Spinal cord (tissue), 10 donors: ENCODE data around the gene VAPA. TPM values are rescaled to one million over a fixed set of nuclear protein-coding genes. Genes with fewer than 3 reads are reported as not detected.
A peak's percentile ranks its signal among the peaks of the same experiment; 100 is the strongest.

Source experiments
- DNase-seq, 6 donors: peaks; one replicate each; pipeline versions ENCODE4 v3.0.0 to v3.0.0-alpha.2; 2013 to 2015; ENCODE audit warnings: low spot score in 6 of 6, low read depth in 4 of 6
- H3K27ac ChIP-seq: one replicate; pipeline ENCODE4 v1.5.1; 2013; ENCODE audit warnings: low read depth, low read length, control low read depth
- H3K27me3 ChIP-seq: one replicate; pipeline ENCODE4 v1.6.1; 2013; ENCODE audit warnings: low read length; ENCODE audit not compliant: control insufficient read depth, insufficient read depth
- H3K36me3 ChIP-seq: one replicate; pipeline ENCODE4 v1.6.1; 2013; ENCODE audit warnings: low read length; ENCODE audit not compliant: control insufficient read depth, insufficient read depth
- H3K4me1 ChIP-seq: one replicate; pipeline ENCODE4 v1.6.1; 2013; ENCODE audit warnings: low read length; ENCODE audit not compliant: control insufficient read depth, insufficient read depth
- H3K4me3 ChIP-seq: one replicate; pipeline ENCODE4 v1.5.1; 2013; ENCODE audit warnings: low read depth, low read length, control low read depth
- H3K9me3 ChIP-seq: one replicate; pipeline ENCODE4 v1.6.1; 2013; ENCODE audit warnings: low read length; ENCODE audit not compliant: control insufficient read depth, insufficient read depth
- WGBS: methylation state at CpG from one replicate; pipeline ENCODE4 v1.1.5; 2013; ENCODE audit warnings: missing lambda C conversion rate; ENCODE audit not compliant: insufficient coverage; 5-methylcytosine and 5-hydroxymethylcytosine counted together
- polyA plus RNA-seq, 2 donors: library from polyadenylated mRNA; unstranded; fragments of 120-200 nt; gene quantifications; one replicate each; pipeline ENCODE4 v1.2.1, GENCODE V29; 2013; ENCODE audit not compliant: insufficient read length in 2 of 2
- total RNA-seq, 2 donors: library from RNA; depleted of rRNA in 1 of 2; stranded (reverse); fragments of 120-200 nt in 1 of 2; fragments of >200 nt in 1 of 2; gene quantifications; one replicate each; pipeline versions ENCODE4 v1.2.3 to v1.2.4, GENCODE V29; 2013 to 2014
- donor health status: healthy.

The VAPA gene
- total and polyA plus RNA-seq, 4 donors, result 259 to 313 (median 270) TPM

DNA sequence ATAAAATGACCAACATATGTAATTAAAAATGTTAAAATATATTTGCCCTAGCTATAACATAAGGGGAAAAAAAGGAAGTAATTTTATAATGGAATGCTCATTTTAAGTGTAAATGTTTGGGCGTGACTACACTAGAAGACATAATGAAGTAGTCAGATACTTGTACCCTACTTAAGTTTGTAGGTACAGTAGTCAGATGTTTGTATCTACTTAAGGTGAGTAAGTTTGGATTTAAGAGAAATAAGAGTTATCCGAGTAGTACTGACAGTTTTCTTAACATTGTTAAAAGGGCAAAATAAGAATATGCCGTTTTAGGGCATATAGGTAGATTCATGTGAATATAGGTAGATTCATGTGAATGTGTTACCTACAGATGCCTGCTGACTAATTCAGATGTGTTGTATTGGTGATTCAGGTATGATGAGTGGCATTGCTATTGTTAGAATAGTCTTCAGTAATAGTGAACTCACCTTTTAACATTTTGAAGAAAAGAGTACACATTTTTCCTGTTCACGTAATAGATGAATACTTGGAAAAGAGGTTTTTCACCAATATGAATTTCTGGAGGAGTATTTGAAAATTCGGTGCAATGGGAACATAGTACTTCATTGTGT is 14.9 kb downstream of the VAPA start:
- Histone ChIP-seq H3K9me3 (no peaks in the 10 kb centered on the region), H3K27ac (no peak overlapping the region), H3K27me3 (no peaks in the 10 kb centered on the region), H3K36me3 (no peaks in the 10 kb centered on the region), H3K4me3 (no peak overlapping the region), H3K4me1 (no peaks in the 10 kb centered on the region)
- WGBS, result 94% methylated on average over 2 of the region's 5 CpGs
- no peak for DNase-seq

GRCh38 chr18:9930299-9930884 is 16.6 kb downstream of the VAPA start:
- WGBS, result no CpG with 5 or more reads among the region's 3 CpGs
- H3K9me3 ChIP-seq, result no peaks in the 10 kb centered on the region
- H3K4me1 ChIP-seq, result no peaks in the 10 kb centered on the region
- no peaks in the 10 kb centered on the region for H3K27me3 ChIP-seq
- no peak for DNase-seq
- H3K27ac ChIP-seq, result no peak overlapping the region
- no peak overlapping the region for H3K4me3 ChIP-seq
- peaks cover 3% of the 10 kb centered on the region for H3K36me3 ChIP-seq

DNA sequence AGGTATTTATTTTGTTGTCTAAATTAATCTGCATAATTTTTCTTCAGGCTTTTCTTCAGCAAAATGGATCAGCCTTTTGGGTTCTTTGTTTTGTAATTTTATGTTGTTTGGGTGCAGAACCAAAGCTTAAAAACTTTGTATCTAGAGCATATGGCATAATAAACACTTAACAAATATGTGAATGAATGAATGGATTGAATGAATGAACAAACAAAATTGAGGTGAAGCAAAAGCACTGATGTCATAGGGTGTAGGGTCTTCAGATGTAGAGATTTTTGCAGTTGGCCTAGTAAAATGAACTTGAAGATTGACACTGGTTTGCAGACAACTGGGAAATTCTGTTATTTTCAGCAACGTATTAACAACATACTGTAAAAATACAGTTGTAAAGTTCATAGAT is 17.3 kb downstream of the VAPA start:
- DNase-seq, result no peak
- no peak overlapping the region for H3K4me3 ChIP-seq
- no peak overlapping the region for H3K27ac ChIP-seq
- WGBS, result no CpG with 5 or more reads among the region's 1 CpG
- H3K36me3 ChIP-seq, result peaks cover 3% of the 10 kb centered on the region
- H3K9me3 ChIP-seq, result no peaks in the 10 kb centered on the region
- H3K4me1 ChIP-seq, result no peaks in the 10 kb centered on the region
- H3K27me3 ChIP-seq, result no peaks in the 10 kb centered on the region

DNA sequence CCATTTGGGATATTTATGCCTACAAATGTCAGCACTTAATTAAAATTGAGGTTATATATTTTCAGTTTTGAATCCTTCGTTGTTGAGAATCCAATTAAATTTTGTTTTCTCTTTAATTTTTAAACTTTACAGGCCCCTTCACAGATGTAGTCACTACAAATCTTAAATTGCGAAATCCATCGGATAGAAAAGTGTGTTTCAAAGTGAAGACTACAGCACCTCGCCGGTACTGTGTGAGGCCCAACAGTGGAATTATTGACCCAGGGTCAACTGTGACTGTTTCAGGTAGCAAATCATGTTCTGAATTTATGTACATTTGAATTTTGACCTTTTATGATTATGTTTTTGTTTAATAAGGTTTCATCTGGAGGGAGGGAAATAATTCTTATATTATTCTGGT is 17.9 kb downstream of the VAPA start:
- no peak for DNase-seq
- Histone ChIP-seq H3K9me3 (no peaks in the 10 kb centered on the region), H3K4me3 (no peak overlapping the region), H3K27ac (no peak overlapping the region), H3K4me1 (no peaks in the 10 kb centered on the region), H3K36me3 (peaks cover 6% of the 10 kb centered on the region), H3K27me3 (no peaks in the 10 kb centered on the region)
- WGBS, result 93% methylated on average over 2 of the region's 5 CpGs

GRCh38 chr18:9933865-9934264 is 20.0 kb downstream of the VAPA start:
- Histone ChIP-seq H3K27ac (no peak overlapping the region), H3K4me1 (no peaks in the 10 kb centered on the region), H3K4me3 (no peak overlapping the region), H3K27me3 (no peaks in the 10 kb centered on the region), H3K36me3 (peaks cover 6% of the 10 kb centered on the region), H3K9me3 (no peaks in the 10 kb centered on the region)
- no CpG with 5 or more reads among the region's 3 CpGs for WGBS
- DNase-seq, result no peak

- Histone ChIP-seq H3K4me1 (no peaks in the 10 kb centered on the region), H3K4me3 (no peak overlapping the region), H3K27me3 (no peaks in the 10 kb centered on the region), H3K27ac (no peak overlapping the region), H3K9me3 (no peaks in the 10 kb centered on the region), H3K36me3 (peaks cover 9% of the 10 kb centered on the region)
- no peak for DNase-seq
- WGBS, result no CpG with 5 or more reads among the region's 3 CpGs
These were observed 20.5 kb downstream of the VAPA start for GRCh38 chr18:9934274-9934673.

- Histone ChIP-seq H3K9me3 (no peaks in the 10 kb centered on the region), H3K27ac (no peak overlapping the region), H3K27me3 (no peaks in the 10 kb centered on the region), H3K4me1 (no peaks in the 10 kb centered on the region), H3K36me3 (peaks cover 7% of the 10 kb centered on the region), H3K4me3 (no peak overlapping the region)
- DNase-seq, result peak in 2 of 6 donors; percentile 40 to 61
These were observed 27.3 kb downstream of the VAPA start for GRCh38 chr18:9941103-9941502.

- no peaks in the 10 kb centered on the region for H3K9me3 ChIP-seq
- no peak for DNase-seq
- H3K27me3 ChIP-seq, result no peaks in the 10 kb centered on the region
- H3K4me1 ChIP-seq, result no peaks in the 10 kb centered on the region
- no CpG with 5 or more reads among the region's 1 CpG for WGBS
- H3K4me3 ChIP-seq, result no peak overlapping the region
- no peak overlapping the region for H3K27ac ChIP-seq
- peaks cover 4% of the 10 kb centered on the region for H3K36me3 ChIP-seq
These were observed 27.8 kb downstream of the VAPA start for GRCh38 chr18:9941660-9942059.

GRCh38 chr18:9943311-9943710 is 29.5 kb downstream of the VAPA start:
- H3K9me3 ChIP-seq, result no peaks in the 10 kb centered on the region
- H3K4me3 ChIP-seq, result no peak overlapping the region
- WGBS, result 83% methylated on average over 3 of the region's 4 CpGs
- H3K27ac ChIP-seq, result no peak overlapping the region
- peak in 2 of 6 donors; percentile 14 to 15 for DNase-seq
- H3K27me3 ChIP-seq, result no peaks in the 10 kb centered on the region
- peaks cover 4% of the 10 kb centered on the region for H3K36me3 ChIP-seq
- H3K4me1 ChIP-seq, result no peaks in the 10 kb centered on the region

- Histone ChIP-seq H3K27me3 (no peaks in the 10 kb centered on the region), H3K27ac (no peak overlapping the region), H3K36me3 (no peaks in the 10 kb centered on the region), H3K4me3 (no peak overlapping the region), H3K4me1 (no peaks in the 10 kb centered on the region), H3K9me3 (no peaks in the 10 kb centered on the region)
- DNase-seq, result no peak
- WGBS, result no CpG with 5 or more reads among the region's 3 CpGs
These were observed 31.0 kb downstream of the VAPA start for GRCh38 chr18:9944805-9945204.
